HFFc6 (cell line): ENCODE data around the gene KCNIP1. TPM values are rescaled to one million over a fixed set of nuclear protein-coding genes. Genes with fewer than 3 reads are reported as not detected.

Experiments
- DNase-seq: peaks from one replicate; pipeline ENCODE4 v3.0.0-alpha.2; 2018
- H3K27ac Mint-ChIP-seq: 2 replicates; pipeline ENCODE4 v1.8.0; 2020; ENCODE audit warnings: mild to moderate bottlenecking, mixed read lengths
- H3K27me3 Mint-ChIP-seq: 2 replicates; pipeline ENCODE4 v1.8.0; 2021; ENCODE audit warnings: mild to moderate bottlenecking, moderate library complexity, mixed read lengths; ENCODE audit not compliant: insufficient read depth
- H3K36me3 Mint-ChIP-seq: 2 replicates; pipeline ENCODE4 v1.8.0; 2021; ENCODE audit warnings: low read depth, mixed read lengths
- H3K4me1 Mint-ChIP-seq: 2 replicates; pipeline ENCODE4 v1.8.0; 2020; ENCODE audit warnings: low read depth, mixed read lengths
- H3K4me3 Mint-ChIP-seq: 2 replicates; pipeline ENCODE4 v1.8.0; 2020; ENCODE audit warnings: mild to moderate bottlenecking, moderate library complexity, mixed read lengths
- H3K9me3 Mint-ChIP-seq: 2 replicates; pipeline ENCODE4 v1.8.0; 2020; ENCODE audit warnings: mild to moderate bottlenecking, mixed read lengths
- CTCF ChIP-seq: fragments of 200-600 bp; sonication (generic); IDR thresholded peaks from 2 replicates; pipeline ENCODE4 v1.5.0; 2021; ENCODE audit warnings: antibody characterized with exemption, mild to moderate bottlenecking
- total RNA-seq, 6 experiments: library from RNA; stranded (reverse); fragmentation: NEBNext Ultra II Directional; extraction: Animal tissue kit (Norgen Biotek cat#: 25700); gene quantifications; 2 replicates in 1 of 6; 3 replicates in 5 of 6; pipeline ENCODE4 v1.2.3, GENCODE V29; 2021

Gene KCNIP1
- total RNA-seq, 6 experiments from 2014 or later = not detected

- Mint-ChIP-seq H3K36me3 (no peaks in the 10 kb centered on the region), H3K4me1 (no peaks in the 10 kb centered on the region), H3K27me3 (peaks cover 10% of the 10 kb centered on the region), H3K27ac (no peak overlapping the region), H3K4me3 (no peak overlapping the region), H3K9me3 (no peaks in the 10 kb centered on the region)
- TF ChIP-seq CTCF = no peak
- DNase-seq = no peak
Measured at GRCh38 chr5:170641589-170642031, 137.8 kb downstream of the KCNIP1 start.

- Mint-ChIP-seq H3K9me3 (no peaks in the 10 kb centered on the region), H3K4me3 (no peak overlapping the region), H3K27ac (no peak overlapping the region), H3K36me3 (no peaks in the 10 kb centered on the region), H3K4me1 (no peaks in the 10 kb centered on the region), H3K27me3 (peaks cover 10% of the 10 kb centered on the region)
- no peak for DNase-seq
- no peak for TF ChIP-seq CTCF
Measured at GRCh38 chr5:170642066-170642735, 138.4 kb downstream of the KCNIP1 start.

GRCh38 chr5:170642776-170643436, 139.1 kb downstream of the KCNIP1 start:
- Mint-ChIP-seq H3K9me3 (no peaks in the 10 kb centered on the region), H3K27ac (no peak overlapping the region), H3K27me3 (peaks cover 10% of the 10 kb centered on the region), H3K36me3 (no peaks in the 10 kb centered on the region), H3K4me1 (no peaks in the 10 kb centered on the region), H3K4me3 (no peak overlapping the region)
- TF ChIP-seq CTCF = no peak
- DNase-seq = no peak

- no peak for DNase-seq
- TF ChIP-seq CTCF = no peak
- no peaks in the 10 kb centered on the region for H3K4me1 Mint-ChIP-seq
- no peak overlapping the region for H3K27ac Mint-ChIP-seq
- H3K4me3 Mint-ChIP-seq = no peak overlapping the region
- no peaks in the 10 kb centered on the region for H3K36me3 Mint-ChIP-seq
- H3K27me3 Mint-ChIP-seq = peaks cover 10% of the 10 kb centered on the region
- H3K9me3 Mint-ChIP-seq = no peaks in the 10 kb centered on the region
Measured at GRCh38 chr5:170643591-170643990, 139.8 kb downstream of the KCNIP1 start.

- Mint-ChIP-seq H3K4me1 (no peaks in the 10 kb centered on the region), H3K27me3 (peaks cover 10% of the 10 kb centered on the region), H3K9me3 (no peaks in the 10 kb centered on the region), H3K4me3 (no peak overlapping the region), H3K27ac (no peak overlapping the region), H3K36me3 (no peaks in the 10 kb centered on the region)
- TF ChIP-seq CTCF = no peak
- no peak for DNase-seq
Measured at GRCh38 chr5:170644501-170644900, 140.7 kb downstream of the KCNIP1 start.
